Measurements from ENCODE around the gene PLEKHG4B. TPM values are rescaled to one million over a fixed set of nuclear protein-coding genes. Genes with fewer than 3 reads are reported as not detected.

The PLEKHG4B gene, protein sequence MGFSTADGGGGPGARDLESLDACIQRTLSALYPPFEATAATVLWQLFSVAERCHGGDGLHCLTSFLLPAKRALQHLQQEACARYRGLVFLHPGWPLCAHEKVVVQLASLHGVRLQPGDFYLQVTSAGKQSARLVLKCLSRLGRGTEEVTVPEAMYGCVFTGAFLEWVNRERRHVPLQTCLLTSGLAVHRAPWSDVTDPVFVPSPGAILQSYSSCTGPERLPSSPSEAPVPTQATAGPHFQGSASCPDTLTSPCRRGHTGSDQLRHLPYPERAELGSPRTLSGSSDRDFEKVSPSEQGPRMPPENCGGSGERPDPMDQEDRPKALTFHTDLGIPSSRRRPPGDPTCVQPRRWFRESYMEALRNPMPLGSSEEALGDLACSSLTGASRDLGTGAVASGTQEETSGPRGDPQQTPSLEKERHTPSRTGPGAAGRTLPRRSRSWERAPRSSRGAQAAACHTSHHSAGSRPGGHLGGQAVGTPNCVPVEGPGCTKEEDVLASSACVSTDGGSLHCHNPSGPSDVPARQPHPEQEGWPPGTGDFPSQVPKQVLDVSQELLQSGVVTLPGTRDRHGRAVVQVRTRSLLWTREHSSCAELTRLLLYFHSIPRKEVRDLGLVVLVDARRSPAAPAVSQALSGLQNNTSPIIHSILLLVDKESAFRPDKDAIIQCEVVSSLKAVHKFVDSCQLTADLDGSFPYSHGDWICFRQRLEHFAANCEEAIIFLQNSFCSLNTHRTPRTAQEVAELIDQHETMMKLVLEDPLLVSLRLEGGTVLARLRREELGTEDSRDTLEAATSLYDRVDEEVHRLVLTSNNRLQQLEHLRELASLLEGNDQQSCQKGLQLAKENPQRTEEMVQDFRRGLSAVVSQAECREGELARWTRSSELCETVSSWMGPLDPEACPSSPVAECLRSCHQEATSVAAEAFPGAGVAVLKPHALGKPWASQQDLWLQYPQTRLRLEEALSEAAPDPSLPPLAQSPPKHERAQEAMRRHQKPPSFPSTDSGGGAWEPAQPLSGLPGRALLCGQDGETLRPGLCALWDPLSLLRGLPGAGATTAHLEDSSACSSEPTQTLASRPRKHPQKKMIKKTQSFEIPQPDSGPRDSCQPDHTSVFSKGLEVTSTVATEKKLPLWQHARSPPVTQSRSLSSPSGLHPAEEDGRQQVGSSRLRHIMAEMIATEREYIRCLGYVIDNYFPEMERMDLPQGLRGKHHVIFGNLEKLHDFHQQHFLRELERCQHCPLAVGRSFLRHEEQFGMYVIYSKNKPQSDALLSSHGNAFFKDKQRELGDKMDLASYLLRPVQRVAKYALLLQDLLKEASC (N-terminal part only)
- total RNA-seq: under 0.01 TPM in 2 replicates

DNA sequence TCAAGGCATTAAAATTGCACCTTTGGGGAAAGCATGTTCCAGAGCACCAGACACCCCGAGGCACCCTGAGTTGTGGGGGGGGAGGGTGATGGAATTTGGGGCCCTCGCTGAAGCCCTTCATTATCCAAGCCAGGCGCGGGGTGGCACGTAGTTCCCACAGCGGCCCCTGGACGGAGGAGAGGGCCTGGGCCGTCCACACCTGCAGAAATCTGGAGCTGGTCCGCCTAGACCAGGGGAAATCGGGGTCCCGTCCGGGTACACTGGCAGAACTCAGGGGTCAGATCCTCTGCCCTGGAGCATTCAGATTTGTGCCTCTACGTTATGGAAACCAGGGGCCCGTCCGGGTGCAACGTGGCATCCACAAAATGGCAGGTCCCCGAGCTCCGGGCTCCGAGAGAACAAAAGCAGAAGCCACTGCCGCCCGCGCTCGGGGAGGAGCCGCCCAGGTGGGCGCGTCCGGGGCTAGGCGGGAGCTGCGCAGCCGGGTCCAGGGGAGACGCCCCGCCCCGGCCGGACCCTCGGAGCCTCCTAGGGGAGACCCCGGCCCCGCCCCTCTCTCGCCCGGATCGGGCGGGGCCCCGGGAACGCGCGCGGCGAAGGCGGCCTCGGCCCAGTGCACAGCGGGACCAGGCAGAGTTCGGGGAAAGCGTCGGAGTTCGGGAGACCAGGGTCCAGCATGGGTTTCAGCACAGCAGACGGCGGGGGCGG lies at the start of gene PLEKHG4B:
Gene PLEKHG4B (plus strand): TSS at position 613 of the 708 bp plus-strand sequence. CDS start 64 bp downstream, at position 677.

DNA sequence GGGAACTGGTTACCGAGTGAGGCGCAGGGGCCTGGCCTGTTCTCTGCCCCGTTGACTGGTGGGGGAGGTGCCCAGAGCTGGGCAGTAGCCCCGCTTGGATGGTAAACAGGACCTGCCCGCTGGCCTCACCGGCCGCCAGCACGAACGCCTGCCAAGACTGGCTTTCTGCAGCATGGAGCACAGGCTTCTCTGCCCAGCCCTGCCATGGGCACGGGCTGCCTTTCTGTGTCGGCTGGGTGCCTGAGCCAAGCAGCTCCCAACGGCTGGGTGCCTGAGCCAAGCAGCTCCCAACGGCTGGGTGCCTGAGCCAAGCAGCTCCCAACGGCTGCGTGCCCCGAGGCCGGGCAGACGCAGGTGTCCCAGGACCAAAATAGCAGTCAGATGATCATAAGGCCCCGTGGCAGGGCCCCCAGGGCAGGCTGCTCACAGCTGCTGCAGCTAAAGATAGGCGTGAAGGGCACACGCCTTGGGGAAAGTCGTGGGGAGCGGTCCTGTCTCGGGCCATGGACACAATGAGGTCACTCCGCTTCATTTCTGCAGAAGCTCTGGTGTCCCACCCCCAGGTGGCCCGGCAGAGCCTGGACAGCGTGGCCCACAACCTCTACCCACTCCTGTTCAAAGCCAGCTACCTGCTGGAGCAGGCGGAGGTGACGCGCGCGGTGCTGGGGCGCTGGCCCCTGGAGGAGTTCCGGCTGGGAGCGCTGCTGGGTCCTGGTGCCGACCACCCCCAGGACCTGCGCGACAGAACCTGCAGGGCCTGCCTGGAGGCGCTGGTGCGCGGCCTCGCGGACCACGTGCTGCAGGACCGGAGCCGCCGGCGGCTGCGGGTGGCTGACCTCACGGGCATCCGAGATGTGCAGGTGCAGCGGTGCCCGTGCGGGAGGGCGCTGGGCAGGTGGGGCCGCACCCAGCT lies 99.3 kb downstream of the PLEKHG4B start, which contains the start of gene LRRC14B:
Gene LRRC14B (plus strand): TSS at position 460 of the 913 bp plus-strand sequence. CDS start 44 bp downstream, at position 504.

DNA sequence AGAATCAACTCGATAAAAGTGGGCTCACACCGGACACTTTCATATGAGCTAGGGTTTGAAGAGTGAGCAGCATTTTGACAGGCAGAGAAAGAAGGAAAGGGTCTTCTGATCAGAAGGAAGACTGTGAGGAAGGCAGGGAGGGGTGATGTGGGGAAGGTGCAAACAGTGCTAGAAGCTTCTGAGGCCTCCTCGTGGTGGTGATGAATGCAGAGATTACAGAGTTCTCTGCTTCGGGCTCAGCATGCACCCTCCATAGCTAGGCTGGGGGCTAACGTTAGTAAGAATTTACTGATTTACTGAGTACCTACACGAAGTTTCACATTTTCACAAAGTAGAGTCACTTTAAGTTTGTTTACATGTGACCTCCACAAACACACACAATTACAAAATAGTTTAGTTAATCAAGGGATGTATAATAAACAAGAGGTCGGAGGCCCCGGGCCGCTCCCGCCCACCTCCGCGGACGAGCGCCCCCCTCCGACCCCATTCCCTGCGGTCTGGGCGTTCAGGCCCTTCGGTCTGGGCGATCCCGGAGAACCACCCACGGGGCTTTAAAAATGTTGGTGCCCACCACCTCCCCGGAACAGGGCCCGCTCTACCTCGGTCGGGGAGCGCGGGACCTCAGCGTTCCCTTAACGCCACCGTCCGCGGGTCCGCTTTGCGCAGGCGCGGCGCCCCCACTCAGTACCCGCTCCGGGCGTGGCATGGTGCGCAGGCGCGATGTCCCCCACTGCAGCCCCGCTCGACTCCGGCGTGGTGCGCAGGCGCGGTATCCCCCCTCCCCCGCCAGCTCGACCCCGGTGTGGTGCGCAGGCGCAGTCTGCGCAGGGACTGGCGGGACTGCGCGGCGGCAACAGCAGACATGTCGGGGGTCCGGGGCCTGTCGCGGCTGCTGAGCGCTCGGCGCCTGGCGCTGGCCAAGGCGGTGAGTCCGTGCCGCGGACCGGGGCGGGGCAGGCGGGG lies 125.8 kb downstream of the PLEKHG4B start, which contains the start of the genes CCDC127 and SDHA:
Gene CCDC127 (minus strand): TSS at position 660 of the 963 bp plus-strand sequence. CDS start 1,304 bp downstream, outside the sequence.
Gene SDHA (plus strand): TSS at position 827 of the 963 bp plus-strand sequence. CDS start 36 bp downstream, at position 863.

Other genes with a start within 250 kb of the PLEKHG4B start
- not detected in 2 replicates for gene LRRC14B, start 99.3 kb downstream of the PLEKHG4B start, total RNA-seq
- 7.1 and 7.8 TPM in 2 replicates for gene CCDC127, start 126.0 kb downstream of the PLEKHG4B start, total RNA-seq
- gene SDHA, start 126.2 kb downstream of the PLEKHG4B start, total RNA-seq: 145 and 185 TPM in 2 replicates
- 105 and 122 TPM in 2 replicates for gene PDCD6, start 179.5 kb downstream of the PLEKHG4B start, total RNA-seq
- gene AHRR, start 229.5 kb downstream of the PLEKHG4B start, total RNA-seq: 55.7 and 86.8 TPM in 2 replicates